GM19023 (cell line): ENCODE results near the gene RAB14.
A peak's percentile ranks its signal among the peaks of the same experiment; 100 is the strongest.

ENCODE experiments used
- ATAC-seq: cut with Tn5 transposase; IDR thresholded peaks from one replicate; pipeline ENCODE4 v1.9.1; 2021; ENCODE audit warnings: mild to moderate bottlenecking, moderate library complexity; ENCODE audit not compliant: unreplicated experiment

The RAB14 gene

DNA sequence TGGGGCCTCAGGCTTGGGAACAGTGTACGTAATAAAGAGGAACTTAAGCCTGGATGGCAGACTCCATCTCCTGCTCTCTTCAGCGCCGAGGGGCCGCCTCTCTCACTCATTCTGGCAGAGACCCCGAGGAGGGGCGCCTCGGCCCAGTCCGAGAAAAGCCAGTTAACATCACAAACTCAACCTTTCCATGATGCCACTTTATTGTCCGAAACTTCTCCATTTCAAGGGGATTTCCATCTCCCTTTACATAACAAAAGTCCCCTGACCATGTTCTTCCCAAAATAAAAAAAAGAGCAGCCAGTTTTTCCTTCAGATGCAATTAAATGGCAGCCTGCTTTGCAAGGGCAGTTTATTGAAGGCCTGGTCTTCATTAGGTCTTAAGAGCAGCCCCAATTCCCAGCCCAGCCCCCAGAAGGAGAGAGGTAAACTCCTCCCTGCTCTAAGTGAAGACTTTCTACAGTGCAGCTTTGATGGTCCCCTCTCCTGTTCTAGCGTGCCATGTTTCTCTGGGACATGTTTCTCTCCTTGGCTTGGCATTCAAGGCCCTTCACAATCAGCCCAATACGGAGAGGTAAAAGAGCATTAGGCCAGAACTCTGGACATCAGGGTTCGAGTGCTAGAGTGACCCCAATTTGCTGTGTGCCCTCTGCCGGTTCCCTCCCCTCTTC, 19.5 kb upstream of the RAB14 start:
- ATAC-seq, result no peak

GRCh38 chr9:121219530-121219929, 17.9 kb upstream of the RAB14 start:
- ATAC-seq, result no peak

GRCh38 chr9:121218357-121219027, 16.8 kb upstream of the RAB14 start:
- ATAC-seq, result peak; percentile 23

DNA sequence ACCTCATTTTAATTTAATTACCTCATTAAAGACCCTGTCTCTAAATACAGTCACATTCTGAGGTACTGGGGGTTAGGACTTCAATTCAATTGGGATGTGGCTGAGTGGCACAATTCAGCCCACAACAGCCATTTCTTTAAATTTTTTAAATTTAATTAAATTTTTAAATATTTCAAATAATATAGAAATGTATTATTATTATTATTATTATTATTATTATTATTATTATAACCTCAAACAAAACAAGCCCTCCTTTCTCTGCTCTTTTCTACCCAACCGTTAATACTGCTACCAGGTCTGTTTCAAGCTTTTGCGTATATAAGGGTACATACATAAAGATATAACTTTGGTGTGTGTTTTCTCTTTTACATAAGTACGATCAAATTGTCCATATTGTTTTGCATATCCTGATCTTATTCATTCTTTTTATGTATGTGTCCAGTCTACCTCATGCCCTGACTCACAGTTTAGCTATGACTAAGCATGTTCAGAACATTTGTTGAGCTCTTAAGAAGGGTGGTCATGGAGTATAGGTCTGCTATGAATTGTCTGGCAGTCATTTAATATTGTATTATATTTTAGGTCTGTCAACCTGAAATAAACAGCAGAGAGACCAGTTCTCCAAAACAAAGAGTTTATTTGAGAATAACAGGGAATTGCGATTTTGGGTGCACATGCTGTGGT, 16.1 kb upstream of the RAB14 start:
- ATAC-seq, result peak; percentile 72

- ATAC-seq, result no peak
Observed at GRCh38 chr9:121216271-121216805, 14.7 kb upstream of the RAB14 start.

- ATAC-seq, result no peak
Observed at GRCh38 chr9:121214005-121214404, 12.3 kb upstream of the RAB14 start.

DNA sequence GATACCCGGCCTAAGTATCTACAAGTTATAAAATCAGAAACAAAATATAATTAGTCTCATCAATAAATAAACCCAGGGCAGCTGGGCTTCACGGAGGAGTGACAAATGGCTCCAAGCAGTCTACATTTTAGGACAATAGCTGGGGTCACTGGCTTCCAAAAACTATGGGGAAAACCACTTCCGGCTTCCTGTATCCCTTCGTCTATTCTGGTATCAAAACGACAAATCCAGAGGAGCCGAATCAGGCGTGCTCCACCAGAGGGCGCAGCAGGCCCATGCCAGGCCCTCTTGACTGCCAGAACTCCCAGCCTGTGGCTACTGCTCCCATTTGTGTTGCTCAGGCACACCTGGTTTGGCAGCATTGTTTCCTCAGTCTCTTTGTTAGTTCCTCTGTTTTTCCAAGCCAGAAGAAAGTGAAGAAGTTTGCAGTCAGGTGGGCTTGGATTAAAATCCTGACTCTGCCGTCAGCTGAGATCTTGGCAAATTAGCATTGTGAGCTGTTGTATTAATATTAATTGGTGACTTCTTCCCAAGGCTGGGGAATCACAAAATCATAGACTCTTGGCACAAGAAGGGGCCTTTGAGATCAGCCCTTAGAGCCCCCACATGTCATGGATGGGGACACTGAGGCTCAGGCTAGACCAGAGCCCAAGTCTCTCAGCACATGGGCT, 11.6 kb upstream of the RAB14 start:
- ATAC-seq, result no peak

DNA sequence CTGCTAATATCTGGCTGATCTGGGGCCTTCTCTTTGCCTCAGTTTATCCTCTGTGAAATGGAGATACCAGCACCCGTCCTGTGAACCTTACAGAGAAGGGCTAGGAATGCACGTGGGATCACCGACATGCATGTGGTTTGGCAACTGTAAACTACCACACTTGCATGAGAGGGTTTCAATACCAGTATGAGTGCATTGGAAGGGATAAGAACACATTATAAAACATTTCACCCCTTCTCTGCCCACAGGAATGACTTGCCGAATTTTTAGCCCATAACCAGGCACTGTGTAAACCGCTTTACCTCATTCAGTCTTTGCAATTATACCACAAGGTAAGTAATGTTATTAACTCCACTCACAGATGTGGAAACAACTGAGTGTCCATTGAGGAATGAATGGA, 8.9 kb upstream of the RAB14 start:
- no peak for ATAC-seq

DNA sequence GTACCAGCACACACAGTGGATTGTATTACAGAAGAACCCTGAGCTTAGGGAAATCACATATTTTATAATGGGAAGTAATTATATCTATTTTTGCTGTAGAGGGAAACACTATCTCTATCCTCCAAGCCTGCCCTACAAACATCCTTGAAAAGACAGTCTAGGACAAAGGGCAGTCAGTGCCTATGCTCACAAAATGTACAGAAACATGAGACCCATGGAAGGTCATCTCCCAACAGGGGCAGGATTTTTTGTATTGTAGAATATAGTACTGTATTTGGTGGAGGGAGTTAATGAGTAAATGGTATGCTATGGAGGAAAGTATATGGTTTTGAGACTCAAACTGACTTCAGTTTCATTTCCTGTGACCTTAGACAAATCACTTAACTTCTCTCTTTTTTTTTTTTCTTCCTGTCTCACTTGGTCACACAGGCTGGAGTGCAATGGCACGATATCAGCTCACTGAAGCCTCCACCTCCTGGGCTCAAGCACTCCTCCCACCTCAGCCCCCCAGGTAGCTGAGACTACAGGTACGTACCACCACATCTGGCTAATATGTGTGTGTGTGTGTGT, 5.8 kb upstream of the RAB14 start:
- ATAC-seq, result peak; percentile 78

GRCh38 chr9:121206516-121207370, 5.1 kb upstream of the RAB14 start:
- ATAC-seq, result peak; percentile 40

DNA sequence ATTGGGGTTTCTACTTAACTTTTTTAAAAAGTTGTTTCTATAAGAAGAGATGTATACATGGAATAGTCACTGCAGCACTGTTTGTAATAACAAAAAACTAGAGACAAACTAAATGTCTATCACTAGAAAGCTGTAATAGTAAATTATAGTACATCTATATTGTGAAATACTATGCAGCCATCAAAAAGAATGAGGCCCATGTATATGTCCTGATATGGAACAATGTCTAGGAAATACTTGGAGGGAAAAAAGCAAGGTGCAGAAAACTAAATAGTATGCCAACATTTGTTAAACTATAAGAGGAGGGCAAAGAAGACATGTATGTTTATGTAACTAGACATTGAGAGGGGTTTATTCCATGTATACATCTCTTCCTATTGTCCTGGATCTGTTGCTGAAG, 2.9 kb upstream of the RAB14 start:
- ATAC-seq, result no peak

DNA sequence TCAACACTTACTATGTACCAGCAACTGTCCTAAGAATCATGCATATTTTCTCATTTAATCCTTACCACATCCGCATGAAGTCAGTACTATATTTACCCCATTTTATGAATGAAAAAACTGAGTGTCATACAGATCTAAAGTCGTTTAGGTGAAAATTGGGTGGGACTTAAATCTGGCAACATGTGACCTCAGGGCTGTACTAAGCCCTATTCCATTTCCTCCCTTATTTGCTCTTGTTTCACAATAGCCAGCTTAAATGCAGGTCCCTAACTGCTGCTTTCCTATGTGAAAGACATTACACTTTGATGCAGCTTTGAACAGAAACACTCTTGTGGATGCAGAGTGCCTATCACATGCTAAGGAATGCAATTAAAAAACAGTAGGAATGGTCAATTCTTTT, 2.5 kb upstream of the RAB14 start:
- no peak for ATAC-seq

GRCh38 chr9:121201045-121201737, 478 bp downstream of the RAB14 start:
- ATAC-seq, result peak; percentile 32

DNA sequence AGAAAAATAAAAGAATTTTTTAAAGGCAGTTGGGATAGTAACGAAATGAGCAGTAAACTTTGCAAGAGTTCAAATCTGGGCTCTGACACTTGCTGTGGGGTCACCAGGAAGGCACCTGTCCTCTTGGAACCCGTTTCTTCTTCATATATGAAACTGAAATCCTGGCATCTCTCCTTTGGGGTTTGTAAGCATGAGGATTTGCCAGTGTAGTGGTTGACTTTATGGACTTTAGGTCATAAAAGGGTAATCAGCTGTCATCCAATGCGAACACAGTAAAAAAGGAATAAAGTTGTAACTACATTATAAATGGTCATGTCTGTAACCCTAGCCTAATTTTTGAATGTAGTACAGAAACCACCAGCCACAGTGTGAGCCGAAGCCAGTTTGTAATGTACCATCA, 1.3 kb downstream of the RAB14 start:
- ATAC-seq, result no peak

- ATAC-seq, result no peak
Observed at GRCh38 chr9:121199921-121200320, 1.7 kb downstream of the RAB14 start.

- no peak for ATAC-seq
Observed at GRCh38 chr9:121198512-121199042, 3.1 kb downstream of the RAB14 start.

- no peak for ATAC-seq
Observed at GRCh38 chr9:121197132-121197531, 4.5 kb downstream of the RAB14 start.

DNA sequence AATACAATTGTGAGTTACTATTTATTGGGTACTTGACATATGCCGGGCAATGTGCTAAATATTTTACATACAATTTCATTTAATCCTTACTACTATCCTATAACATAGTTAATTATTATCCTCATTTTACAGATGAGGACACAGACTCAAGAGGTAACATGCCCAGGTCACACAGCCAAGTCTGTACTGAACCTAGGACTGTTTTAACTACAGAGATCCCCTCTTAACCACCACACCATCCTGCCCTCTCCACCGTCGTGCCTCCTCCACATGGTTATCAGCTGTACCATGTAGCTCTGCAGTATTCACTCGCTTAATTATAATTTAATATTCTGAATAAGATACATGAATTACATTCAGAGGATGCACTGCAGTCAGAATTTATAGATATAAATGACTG, 5.3 kb downstream of the RAB14 start:
- no peak for ATAC-seq

- no peak for ATAC-seq
Observed at GRCh38 chr9:121194730-121195129, 6.9 kb downstream of the RAB14 start.
